ENCODE results near the gene ZYG11A.
A peak's percentile ranks its signal among the peaks of the same experiment; 100 is the strongest.

ZYG11A gene

GRCh38 chr1:52918201-52918600 lies 75.6 kb downstream of the ZYG11A start:
- ATAC-seq (no peak), DNase-seq (no peak)

DNA sequence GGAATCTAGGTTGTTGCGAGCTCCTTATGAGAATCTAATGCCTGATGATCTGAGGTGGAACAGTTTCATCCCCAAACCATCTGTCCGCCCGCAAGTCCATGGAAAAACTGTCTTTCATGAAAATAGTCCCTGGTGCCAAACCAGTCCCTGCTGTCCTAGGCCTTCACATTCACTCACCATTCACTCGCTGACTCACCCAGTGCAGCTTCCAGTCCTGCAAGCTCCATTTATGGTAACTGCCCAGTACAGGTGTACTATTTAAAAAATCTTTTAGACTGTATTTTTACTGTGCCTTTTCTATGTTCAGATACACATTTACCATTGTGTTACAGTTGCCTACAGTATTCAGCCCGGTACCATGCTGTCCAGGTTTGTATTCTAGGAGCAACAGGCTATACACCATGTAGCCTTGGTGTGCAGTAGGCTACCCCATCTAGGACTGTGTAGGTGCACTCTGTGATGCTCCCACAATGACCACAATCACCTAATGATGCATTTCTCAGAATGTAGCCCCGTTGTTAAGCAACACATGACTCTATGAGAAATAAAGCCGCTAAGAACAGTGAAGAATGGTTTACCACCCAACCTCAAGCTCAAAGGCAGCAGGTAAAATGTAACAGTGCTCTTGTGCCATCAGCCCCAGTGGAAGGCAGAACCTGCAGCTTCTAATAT lies 76.6 kb downstream of the ZYG11A start:
- no peak for ATAC-seq
- no peak for DNase-seq

- no peak for DNase-seq
Observed at GRCh38 chr1:52919723-52920483, 77.3 kb downstream of the ZYG11A start.

DNA sequence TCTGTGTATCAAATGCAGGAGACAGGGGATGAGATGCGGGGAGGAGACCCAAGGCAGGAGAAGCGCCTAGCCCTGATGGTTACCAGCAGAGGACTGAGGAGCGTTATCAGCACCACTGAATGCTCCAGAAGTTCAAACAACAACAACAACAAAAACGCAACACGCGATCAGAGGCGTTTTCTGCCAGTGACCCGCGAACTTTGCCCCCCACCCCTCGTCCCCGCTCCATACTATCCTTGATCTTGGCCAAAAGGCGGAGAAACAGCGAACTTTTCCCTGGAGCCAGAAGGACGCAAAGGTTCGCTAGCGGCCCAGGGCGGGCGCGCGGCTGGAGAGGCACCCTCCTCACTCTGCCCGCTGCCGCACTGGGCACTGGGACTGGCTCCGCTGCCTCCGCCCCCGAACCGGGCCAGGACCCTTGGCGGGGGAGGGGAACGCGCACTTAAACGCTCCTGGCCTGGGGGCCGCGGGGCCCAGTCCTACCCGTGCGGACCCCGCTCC lies 78.3 kb downstream of the ZYG11A start:
- ATAC-seq, result no peak
- DNase-seq, result no peak

More at GRCh38 chr1:52919723-52920483, 77.3 kb downstream of the ZYG11A start:
- ATAC-seq, result no peak

GRCh38 chr1:52925571-52926005 lies 83.0 kb downstream of the ZYG11A start:
- no peak for DNase-seq

DNA sequence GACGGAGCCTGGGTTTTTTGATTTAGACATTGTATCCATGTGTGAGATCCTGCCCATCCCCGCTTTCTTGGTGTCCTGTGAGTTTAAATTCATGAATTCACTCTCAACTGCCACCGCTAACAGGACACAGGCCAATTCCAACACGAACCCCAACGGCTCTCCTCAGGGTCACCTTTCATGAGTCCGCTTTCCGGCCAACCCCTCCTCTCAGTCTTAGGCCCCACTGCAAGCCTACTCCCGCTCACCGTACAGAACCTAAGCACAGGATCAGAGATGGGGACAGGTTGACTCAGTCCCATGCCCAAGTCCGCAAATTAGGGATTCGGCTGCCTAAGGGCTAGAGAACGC lies 84.3 kb downstream of the ZYG11A start:
- ATAC-seq (no peak), DNase-seq (no peak)

More at GRCh38 chr1:52925571-52926005, 83.0 kb downstream of the ZYG11A start:
- no peak for ATAC-seq

DNA sequence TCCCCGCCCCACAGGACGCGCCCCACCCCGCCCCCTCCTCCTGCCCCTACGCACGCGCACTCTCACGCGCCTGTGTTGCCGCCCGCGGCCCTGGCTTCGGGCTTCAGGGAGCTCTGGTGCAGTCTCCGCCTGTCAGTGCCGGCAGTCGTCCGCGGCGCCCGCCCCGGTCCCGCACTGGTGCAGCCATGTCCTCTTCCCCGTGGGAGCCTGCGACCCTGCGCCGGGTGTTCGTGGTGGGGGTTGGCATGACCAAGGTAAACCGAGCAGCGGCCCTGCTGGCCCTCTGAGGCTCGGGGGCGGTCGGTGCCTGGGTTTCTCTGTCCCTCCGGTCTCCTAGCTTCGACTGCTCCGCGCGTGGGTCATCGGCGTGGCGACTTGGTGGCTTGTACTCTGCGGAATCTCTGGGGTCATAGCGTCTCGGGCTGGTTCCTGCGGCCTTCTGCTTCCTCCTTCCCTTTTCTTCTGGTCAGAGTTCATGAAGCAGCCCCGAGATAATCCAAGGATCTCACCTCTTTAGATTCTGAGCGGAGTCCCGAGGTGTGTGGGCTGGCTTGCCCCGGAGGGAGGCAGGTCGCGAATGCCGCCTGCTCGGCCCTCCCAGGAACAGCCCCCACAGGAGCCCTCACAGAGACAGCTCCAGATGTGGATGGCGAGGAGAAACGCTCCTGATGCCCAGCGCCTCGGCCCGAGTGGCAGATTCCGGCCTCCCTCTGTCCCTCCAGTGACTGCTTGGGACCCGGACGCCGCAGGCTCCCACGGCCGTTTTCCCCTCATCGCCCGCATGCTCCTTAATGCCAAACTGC lies 84.9 kb downstream of the ZYG11A start, which contains the start of gene SCP2:
TSS of gene SCP2 (plus strand) at position 65 of the 803 bp plus-strand sequence. CDS start at position 186, 121 bp downstream.
- ATAC-seq (peak; percentile 86), DNase-seq (peak; percentile 77)

DNA sequence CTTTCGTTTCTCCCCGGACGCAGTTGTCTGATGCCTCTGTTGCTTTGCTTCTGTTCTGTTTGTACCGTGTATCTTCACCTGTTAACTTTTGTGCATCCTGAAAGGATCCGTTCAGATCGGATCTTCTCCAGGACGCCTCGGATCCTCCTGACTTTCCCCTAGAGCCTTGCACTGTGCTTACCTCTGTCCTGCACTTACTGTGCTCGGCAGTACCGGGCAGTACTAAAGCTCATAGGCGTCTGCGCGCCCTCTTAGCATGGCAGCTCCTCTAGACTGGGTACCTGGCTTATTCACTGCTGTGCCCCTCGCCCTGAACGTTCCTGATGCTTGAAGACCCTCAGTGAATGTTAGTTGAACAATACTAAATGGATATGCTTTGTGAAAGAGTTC lies 85.5 kb downstream of the ZYG11A start:
- DNase-seq (no peak), ATAC-seq (no peak)

- ATAC-seq, result no peak
- no peak for DNase-seq
Observed at GRCh38 chr1:52929019-52929418, 86.5 kb downstream of the ZYG11A start.

DNA sequence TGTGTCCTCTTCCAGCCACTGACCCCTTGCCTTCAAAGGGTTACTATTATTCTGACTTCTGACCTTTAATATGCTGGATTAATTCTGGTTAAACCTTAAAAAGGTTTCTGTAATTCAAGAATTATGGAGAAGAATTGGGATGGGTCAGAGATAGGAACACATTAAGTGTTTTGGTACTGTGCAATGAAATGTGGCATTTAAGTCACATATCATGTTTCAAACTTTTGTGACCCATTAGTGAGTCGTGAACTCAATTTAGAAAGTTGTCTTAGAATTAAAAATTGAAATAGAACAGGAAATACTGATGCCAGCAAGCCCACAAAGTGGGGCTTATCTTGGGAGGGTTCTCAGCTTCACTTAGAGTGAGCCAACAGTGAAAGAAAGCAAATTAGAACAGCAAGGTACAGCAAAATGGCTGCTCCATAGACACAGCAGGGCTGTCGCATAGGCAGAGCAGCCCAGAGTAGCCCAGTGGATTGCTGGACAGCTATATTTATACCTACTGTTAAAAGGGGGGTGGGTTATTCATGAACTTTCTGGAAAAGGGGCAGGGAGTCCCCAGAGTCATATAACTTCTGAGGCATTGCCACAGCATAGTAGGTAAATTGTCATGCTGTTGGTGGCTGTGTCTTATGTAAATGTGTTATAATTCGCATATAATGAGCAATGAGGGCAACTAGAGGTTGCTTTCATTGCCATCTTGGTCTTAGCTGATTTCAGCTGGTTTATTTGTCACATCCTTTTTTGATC lies 95.0 kb downstream of the ZYG11A start:
- ATAC-seq (no peak), DNase-seq (no peak)

DNA sequence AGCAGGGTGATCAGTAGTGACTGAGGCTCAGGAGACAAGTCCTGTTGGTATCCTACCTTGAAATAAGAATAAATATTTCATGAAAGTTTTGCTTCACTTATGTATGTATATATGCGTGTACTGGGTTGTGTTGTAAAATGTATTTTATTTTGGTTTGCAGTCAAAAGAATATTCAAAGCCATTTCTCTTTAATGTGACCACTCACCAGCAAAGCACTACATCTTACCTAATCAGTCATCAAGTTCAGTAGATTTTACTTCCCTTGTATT lies 95.6 kb downstream of the ZYG11A start:
- ATAC-seq (no peak), DNase-seq (no peak)

- ATAC-seq, result no peak
- no peak for DNase-seq
Observed at GRCh38 chr1:52943876-52944416, 101.4 kb downstream of the ZYG11A start.

DNA sequence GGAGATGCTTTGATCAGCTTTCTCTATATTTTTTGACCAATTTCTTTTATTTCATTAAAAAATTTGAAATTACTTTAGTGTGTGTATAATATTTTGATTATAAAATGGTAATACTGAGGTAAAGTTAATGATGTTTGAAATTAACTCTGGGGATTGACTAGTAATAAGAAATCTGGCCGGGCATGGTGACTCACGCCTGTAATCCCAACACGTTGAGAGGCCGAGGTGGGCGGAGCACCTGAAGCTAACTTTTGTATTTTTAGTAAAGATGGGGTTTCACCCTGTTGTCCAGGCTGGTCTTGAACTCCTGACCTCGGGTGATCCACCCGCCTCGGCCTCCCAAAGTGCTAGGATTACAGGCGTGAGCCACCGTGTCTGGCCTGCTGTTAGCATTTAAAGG lies 102.0 kb downstream of the ZYG11A start:
- ATAC-seq (no peak), DNase-seq (no peak)
